GM12891 (cell line): Measurements from ENCODE around the gene LIPC.
A peak's percentile ranks its signal among the peaks of the same experiment; 100 is the strongest.

Experiments used
- DNase-seq: peaks from one replicate; pipeline ENCODE4 v3.0.0; 2011; ENCODE audit warnings: low spot score; ENCODE audit not compliant: insufficient read length
- FAIRE-seq: peaks from 2 replicates; lab custom pipeline; 2011; peaks lifted over from hg19 to GRCh38; lab: Jason Lieb, UNC
- PAX5 ChIP-seq: IDR thresholded peaks from 2 replicates; pipeline ENCODE4 v1.6.1; 2011; ENCODE audit warnings: low read length, moderate library complexity, mild to moderate bottlenecking; ENCODE audit not compliant: insufficient read depth, severe bottlenecking
- POLR2A ChIP-seq: IDR thresholded peaks from 2 replicates; pipeline ENCODE4 v1.6.1; 2011; ENCODE audit warnings: low read depth, low read length, control low read depth
- POLR2AphosphoS5 ChIP-seq: IDR thresholded peaks from 2 replicates; pipeline ENCODE4 v1.6.1; 2011; ENCODE audit warnings: low read depth, low read length, control low read depth
- POU2F2 ChIP-seq: IDR thresholded peaks from 2 replicates; pipeline ENCODE4 v1.6.1; 2011; ENCODE audit warnings: low read depth, mild to moderate bottlenecking, control low read depth, low read length, moderate library complexity
- SPI1 ChIP-seq: IDR thresholded peaks from 2 replicates; pipeline ENCODE4 v1.6.1; 2011; ENCODE audit warnings: low read depth, low read length, control low read depth
- TAF1 ChIP-seq: IDR thresholded peaks from 2 replicates; pipeline ENCODE4 v1.6.1; 2011; ENCODE audit warnings: low read depth, low read length, control low read depth

Gene LIPC

GRCh38 chr15:58460872-58461271, 29.1 kb downstream of the LIPC start:
- DNase-seq (no peak), FAIRE-seq (no peak)
- TF ChIP-seq TAF1 (no peak), SPI1 (no peak), POLR2AphosphoS5 (no peak), PAX5 (no peak), POLR2A (no peak), POU2F2 (no peak)

GRCh38 chr15:58462547-58462946, 30.8 kb downstream of the LIPC start:
- DNase-seq (no peak), FAIRE-seq (no peak)
- TF ChIP-seq POLR2AphosphoS5 (no peak), PAX5 (no peak), SPI1 (no peak), POLR2A (no peak), TAF1 (no peak), POU2F2 (no peak)

- TF ChIP-seq POU2F2 (no peak), TAF1 (no peak), POLR2A (no peak)
- peak; percentile 47 for FAIRE-seq
- no peak for DNase-seq
Measured at GRCh38 chr15:58462973-58463663, 31.3 kb downstream of the LIPC start.

- FAIRE-seq: peak; percentile 72
- TF ChIP-seq POU2F2 (no peak), TAF1 (no peak)
- no peak for DNase-seq
Measured at GRCh38 chr15:58463815-58464650, 32.2 kb downstream of the LIPC start.

- no peak for TF ChIP-seq POLR2A
- FAIRE-seq (no peak), DNase-seq (no peak)
Measured at GRCh38 chr15:58465070-58465469, 33.3 kb downstream of the LIPC start.

GRCh38 chr15:58465866-58466517, 34.2 kb downstream of the LIPC start:
- FAIRE-seq (peak; percentile 31), DNase-seq (no peak)
- TF ChIP-seq PAX5 (no peak), POLR2A (no peak), TAF1 (no peak), POU2F2 (no peak), SPI1 (no peak), POLR2AphosphoS5 (no peak)

GRCh38 chr15:58466566-58466965, 34.8 kb downstream of the LIPC start:
- TF ChIP-seq PAX5 (no peak), POU2F2 (no peak)
- no peak for DNase-seq
- no peak for FAIRE-seq

- no peak for DNase-seq
- no peak for FAIRE-seq
- no peak for TF ChIP-seq POLR2A
- TF ChIP-seq POLR2AphosphoS5: no peak
- no peak for TF ChIP-seq SPI1
- TF ChIP-seq TAF1: no peak
- TF ChIP-seq POU2F2: no peak
- no peak for TF ChIP-seq PAX5
Measured at GRCh38 chr15:58467121-58467721, 35.4 kb downstream of the LIPC start.

- FAIRE-seq (no peak), DNase-seq (no peak)
- TF ChIP-seq POLR2A: no peak
- no peak for TF ChIP-seq TAF1
- no peak for TF ChIP-seq SPI1
- no peak for TF ChIP-seq POU2F2
- TF ChIP-seq POLR2AphosphoS5: no peak
- TF ChIP-seq PAX5: no peak
Measured at GRCh38 chr15:58467722-58468423, 36.1 kb downstream of the LIPC start.
